ENCODE data around the gene TIMM29. TPM values are rescaled to one million over a fixed set of nuclear protein-coding genes. Genes with fewer than 3 reads are reported as not detected.

TIMM29 gene
- total RNA-seq, 2 donors from 2014 or later = 16.5 to 22.0 TPM

DNA sequence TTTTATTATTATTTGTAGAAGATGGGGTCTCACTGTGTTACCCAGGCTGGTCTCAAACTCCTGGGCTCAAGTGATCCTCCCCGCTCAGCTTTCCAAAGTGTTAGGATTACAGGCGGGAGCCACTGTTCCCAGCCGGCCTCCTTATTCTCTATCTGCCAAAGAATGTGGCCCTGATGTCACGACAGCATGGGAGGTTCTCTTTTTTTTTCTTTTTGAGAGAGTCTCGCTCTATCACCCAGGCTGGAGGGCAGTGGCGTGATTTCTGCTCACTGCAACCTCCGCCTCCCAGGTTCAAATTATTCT, 33.7 kb upstream of the TIMM29 start:
- DNase-seq (ENCODE audit: low spot score) = no peak
- Histone ChIP-seq H3K36me3 (no peaks in the 10 kb centered on the region), H3K27me3 (no peaks in the 10 kb centered on the region), H3K27ac (no peak overlapping the region), H3K4me3 (no peak overlapping the region), H3K9me3 (no peaks in the 10 kb centered on the region), H3K4me1 (peaks cover 0 to 61% of the 10 kb centered on the region in 2 donors)
- TF ChIP-seq, protein P1, sequence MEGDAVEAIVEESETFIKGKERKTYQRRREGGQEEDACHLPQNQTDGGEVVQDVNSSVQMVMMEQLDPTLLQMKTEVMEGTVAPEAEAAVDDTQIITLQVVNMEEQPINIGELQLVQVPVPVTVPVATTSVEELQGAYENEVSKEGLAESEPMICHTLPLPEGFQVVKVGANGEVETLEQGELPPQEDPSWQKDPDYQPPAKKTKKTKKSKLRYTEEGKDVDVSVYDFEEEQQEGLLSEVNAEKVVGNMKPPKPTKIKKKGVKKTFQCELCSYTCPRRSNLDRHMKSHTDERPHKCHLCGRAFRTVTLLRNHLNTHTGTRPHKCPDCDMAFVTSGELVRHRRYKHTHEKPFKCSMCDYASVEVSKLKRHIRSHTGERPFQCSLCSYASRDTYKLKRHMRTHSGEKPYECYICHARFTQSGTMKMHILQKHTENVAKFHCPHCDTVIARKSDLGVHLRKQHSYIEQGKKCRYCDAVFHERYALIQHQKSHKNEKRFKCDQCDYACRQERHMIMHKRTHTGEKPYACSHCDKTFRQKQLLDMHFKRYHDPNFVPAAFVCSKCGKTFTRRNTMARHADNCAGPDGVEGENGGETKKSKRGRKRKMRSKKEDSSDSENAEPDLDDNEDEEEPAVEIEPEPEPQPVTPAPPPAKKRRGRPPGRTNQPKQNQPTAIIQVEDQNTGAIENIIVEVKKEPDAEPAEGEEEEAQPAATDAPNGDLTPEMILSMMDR (IDR thresholded peaks at IDR 0.05) = no peak

DNA sequence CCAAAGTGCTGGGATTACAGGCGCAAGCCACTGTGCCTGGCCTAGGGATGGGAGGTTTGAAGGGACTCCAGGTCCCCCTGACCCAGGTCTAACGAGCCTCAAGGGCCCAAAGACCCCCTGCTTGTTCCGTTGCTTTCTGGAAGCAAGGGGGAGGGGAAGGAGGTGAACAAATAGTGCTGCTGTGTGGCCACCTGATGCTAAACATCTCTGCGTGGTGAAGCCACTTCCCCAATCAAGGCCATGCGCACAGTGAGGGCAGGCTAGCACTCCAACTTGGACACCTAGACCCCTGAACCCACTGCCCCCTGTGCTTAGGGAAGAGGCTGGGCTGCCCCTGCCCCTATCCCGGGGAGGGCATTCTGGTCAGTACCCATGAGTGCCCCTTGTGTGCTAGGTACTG, 33.2 kb upstream of the TIMM29 start:
- Histone ChIP-seq H3K27ac (no peak overlapping the region), H3K9me3 (no peaks in the 10 kb centered on the region), H3K4me3 (no peak overlapping the region), H3K36me3 (no peaks in the 10 kb centered on the region), H3K27me3 (no peaks in the 10 kb centered on the region), H3K4me1 (peaks cover 0 to 61% of the 10 kb centered on the region in 2 donors)
- TF ChIP-seq, protein P1 (IDR thresholded peaks at IDR 0.05) = no peak
- no peak for DNase-seq (ENCODE audit: low spot score)

DNA sequence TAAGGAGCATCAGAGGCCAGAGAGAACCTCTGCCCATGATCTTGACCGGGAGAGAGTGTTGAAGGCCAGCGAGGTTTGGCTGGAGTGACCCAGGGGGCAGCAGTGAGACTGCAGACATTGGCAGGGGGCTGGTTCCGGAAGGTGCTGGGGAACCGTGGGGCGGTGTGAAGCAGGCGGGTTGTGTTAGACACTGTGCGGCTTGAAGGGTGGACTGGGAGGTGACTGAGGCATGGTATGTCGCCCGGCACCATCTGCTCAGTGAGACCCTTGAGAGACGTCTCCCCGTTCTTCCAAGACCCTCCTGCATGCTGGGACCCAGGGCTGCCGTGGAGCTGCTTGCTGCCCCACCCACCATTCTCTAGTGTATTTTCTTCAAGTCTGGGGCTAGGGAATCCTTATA, 32.7 kb upstream of the TIMM29 start:
- Histone ChIP-seq H3K4me1 (peaks cover 0 to 58% of the 10 kb centered on the region in 2 donors), H3K9me3 (no peaks in the 10 kb centered on the region), H3K27ac (no peak overlapping the region), H3K36me3 (no peaks in the 10 kb centered on the region), H3K27me3 (no peaks in the 10 kb centered on the region), H3K4me3 (no peak overlapping the region)
- no peak for DNase-seq (ENCODE audit: low spot score)
- TF ChIP-seq, protein P1 (IDR thresholded peaks at IDR 0.05) = no peak

DNA sequence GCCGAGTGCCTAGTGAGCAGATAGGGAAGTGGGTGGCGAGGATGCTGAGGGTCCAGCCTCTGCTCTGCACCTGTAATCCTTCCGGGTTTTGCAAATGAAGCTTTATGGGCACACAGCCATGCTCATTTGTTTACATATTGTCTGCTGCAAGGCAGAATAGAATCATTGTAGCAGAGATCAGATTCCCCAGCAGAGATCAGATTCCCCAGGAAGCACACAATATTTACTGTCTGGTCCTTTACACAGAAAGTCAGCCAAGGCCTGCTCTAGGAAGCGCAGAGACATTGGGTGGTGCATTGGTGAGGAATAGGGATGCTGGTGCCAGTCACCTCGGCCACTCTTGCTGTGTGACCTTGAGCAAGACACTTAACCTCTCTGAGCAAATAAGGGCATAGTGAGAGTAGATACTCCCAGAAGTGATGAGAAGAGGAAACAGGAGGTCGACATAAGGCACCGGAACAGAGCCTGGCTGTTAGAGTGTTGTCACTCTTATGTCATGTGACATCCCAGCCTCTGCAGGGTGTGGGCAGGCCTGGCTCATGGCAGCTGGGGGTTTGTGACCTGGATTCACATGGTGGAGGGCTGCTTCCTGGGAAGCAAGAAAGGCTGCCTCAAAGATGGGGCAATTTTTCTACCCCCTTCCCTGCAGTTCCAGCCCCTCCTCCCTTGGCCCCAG, 31.6 kb upstream of the TIMM29 start:
- no peaks in the 10 kb centered on the region for H3K27me3 ChIP-seq
- no peaks in the 10 kb centered on the region for H3K9me3 ChIP-seq
- no peak overlapping the region for H3K4me3 ChIP-seq
- TF ChIP-seq, protein P1 (IDR thresholded peaks at IDR 0.05) = no peak
- no peak for DNase-seq (ENCODE audit: low spot score)
- H3K36me3 ChIP-seq = no peaks in the 10 kb centered on the region
- H3K4me1 ChIP-seq = peaks cover 0 to 47% of the 10 kb centered on the region in 2 donors
- H3K27ac ChIP-seq = no peak overlapping the region

DNA sequence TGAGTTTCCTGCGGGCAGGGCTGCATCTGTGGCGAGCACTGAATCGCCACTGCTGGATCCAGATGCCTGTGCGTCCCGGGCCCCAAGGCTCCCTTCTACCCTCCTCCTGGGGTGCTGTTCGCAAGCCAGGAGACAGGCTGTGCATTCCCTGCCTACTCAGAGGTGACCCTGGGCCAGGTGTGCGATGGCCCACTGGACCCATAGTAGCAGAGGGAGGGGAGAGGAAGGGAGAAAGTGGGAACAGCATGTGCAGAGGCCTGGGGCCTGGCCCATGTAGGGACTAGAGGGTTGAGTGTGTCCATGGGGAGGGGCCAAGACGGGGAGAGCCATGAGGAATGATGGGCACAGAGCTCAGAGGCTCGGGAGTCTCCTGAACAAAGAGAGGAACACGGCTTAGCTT, 30.0 kb upstream of the TIMM29 start:
- H3K4me1 ChIP-seq = peaks cover 0 to 30% of the 10 kb centered on the region in 2 donors
- peak overlapping the region in 1 of 2 donors; percentile 1 for H3K27ac ChIP-seq
- TF ChIP-seq, protein P1 (IDR thresholded peaks at IDR 0.05) = no peak

DNA sequence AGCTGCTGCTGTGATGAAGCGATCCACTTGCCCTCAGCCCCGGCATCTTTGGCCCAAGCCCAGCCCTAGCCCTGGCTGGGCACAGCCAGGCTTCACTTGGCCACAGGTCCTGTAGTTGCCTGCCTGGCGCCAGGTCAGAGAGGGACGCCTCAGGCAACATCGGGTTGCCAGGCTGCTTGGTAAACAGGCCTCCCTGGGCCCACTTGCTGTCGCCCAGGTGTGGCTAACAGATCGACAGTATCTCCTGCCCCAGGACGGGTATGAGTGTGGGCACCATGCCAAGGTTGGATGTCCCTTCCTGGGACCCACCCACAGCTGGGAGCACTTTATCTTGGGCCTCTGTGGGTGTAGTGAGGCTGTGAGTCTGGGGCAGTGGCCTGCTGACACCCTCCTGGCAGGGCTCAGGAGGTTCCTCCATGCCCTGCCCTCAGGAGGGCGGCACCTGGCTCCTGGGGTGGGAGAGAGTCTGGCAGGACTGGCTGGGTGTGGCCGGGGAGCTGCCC, 29.4 kb upstream of the TIMM29 start:
- TF ChIP-seq, protein P1 (IDR thresholded peaks at IDR 0.05) = no peak

More for the DNA sequence above, 30.0 kb upstream of the TIMM29 start:
- peaks cover 0 to 8% of the 10 kb centered on the region in 2 donors for H3K9me3 ChIP-seq
- H3K27me3 ChIP-seq = no peaks in the 10 kb centered on the region
- H3K4me3 ChIP-seq = no peak overlapping the region
- no peak for DNase-seq (ENCODE audit: low spot score)
- H3K36me3 ChIP-seq = no peaks in the 10 kb centered on the region

More for the DNA sequence above, 29.4 kb upstream of the TIMM29 start:
- Histone ChIP-seq H3K9me3 (peaks cover 0 to 8% of the 10 kb centered on the region in 2 donors), H3K4me3 (no peak overlapping the region), H3K4me1 (peaks cover 0 to 25% of the 10 kb centered on the region in 2 donors), H3K27ac (peak overlapping the region; percentile 1 to 38), H3K27me3 (no peaks in the 10 kb centered on the region), H3K36me3 (no peaks in the 10 kb centered on the region)
- no peak for DNase-seq (ENCODE audit: low spot score)

Measured in right atrium auricular region (tissue), 2 donors.